GM12878 (cell line): ENCODE measurements around the gene MTRF1. TPM values are rescaled to one million over a fixed set of nuclear protein-coding genes. Genes with fewer than 3 reads are reported as not detected.

ENCODE experiments used
- ATAC-seq: fragments of 200-7000 bp; cut with Tn5 transposase; 3 replicates; pipeline ENCODE4 v1.9.1; 2020; ENCODE audit warnings: mild to moderate bottlenecking, moderate library complexity
- BruUV-seq: library from RNA; stranded (reverse); fragments of 400-500 nt; replicated peaks from 2 replicates; lab custom pipeline; 2021; lab: Mats Ljungman, UMichigan
- CTCF ChIA-PET: fragments of 300-600 bp; sonication (Branson Sonifier 250); formaldehyde crosslinking; extraction: SDS; loops from one replicate; lab custom pipeline; 2021; ENCODE audit warnings: inconsistent platforms; lab: Yijun Ruan, JAX
- POLR2A ChIA-PET: fragments of 350-600 bp; formaldehyde crosslinking; extraction: SDS; loops from one replicate; lab custom pipeline; 2021; ENCODE audit warnings: inconsistent platforms; lab: Charles Lee
- RAD21 ChIA-PET: fragments of 300-600 bp; sonication (Branson Sonifier 250); formaldehyde crosslinking; loops from one replicate; lab custom pipeline; 2023; ENCODE audit warnings: antibody characterized with exemption; ENCODE audit not compliant: unreplicated experiment; lab: Charles Lee
- SMC1A ChIA-PET: fragments of 300-600 bp; sonication (Branson Sonifier 250); formaldehyde crosslinking; loops from one replicate; lab custom pipeline; 2023; ENCODE audit not compliant: unreplicated experiment, uncharacterized antibody; lab: Charles Lee
- DNase-seq: peaks from one replicate; pipeline ENCODE4 v3.0.0-alpha.2; 2011; ENCODE audit warnings: low read depth, low spot score
- FAIRE-seq: peaks from 3 replicates; lab custom pipeline; 2011; peaks lifted over from hg19 to GRCh38; lab: Jason Lieb, UNC
- H2AFZ ChIP-seq: 2 replicates; pipeline ENCODE4 v1.6.0; 2011; ENCODE audit warnings: low read depth, low read length, control low read depth; ENCODE audit not compliant: control insufficient read depth
- H3K27ac ChIP-seq: 2 replicates; pipeline ENCODE4 v1.5.1; 2011; ENCODE audit warnings: control low read depth; ENCODE audit not compliant: control insufficient read depth, insufficient read depth
- H3K27me3 ChIP-seq, 2 experiments: replicated peaks in 1 of 2; 2 replicates each; pipeline versions ENCODE4 v1.6.0 to v1.6.1; 2011; ENCODE audit warnings: low read length in 1 of 2; ENCODE audit not compliant: control insufficient read depth in 2 of 2, insufficient read depth in 2 of 2
- H3K36me3 ChIP-seq, 2 experiments: 2 replicates each; pipeline ENCODE4 v1.5.1; 2011; ENCODE audit warnings: low read length in 1 of 2; ENCODE audit not compliant: control insufficient read depth in 2 of 2, insufficient read depth in 2 of 2
- H3K4me1 ChIP-seq: 2 replicates; pipeline ENCODE4 v1.6.1; 2011; ENCODE audit warnings: mild to moderate bottlenecking, low read length, moderate library complexity, mixed read lengths; ENCODE audit not compliant: control insufficient read depth, insufficient read depth
- H3K4me2 ChIP-seq: 2 replicates; pipeline ENCODE4 v1.6.0; 2011; ENCODE audit warnings: control low read depth; ENCODE audit not compliant: control insufficient read depth, insufficient read depth
- H3K4me3 ChIP-seq: fragments of 200-600 bp; sonication (generic); 2 replicates; pipeline ENCODE4 v1.5.1; 2016
- H3K79me2 ChIP-seq: 2 replicates; pipeline ENCODE4 v1.6.0; 2011; ENCODE audit warnings: low read length; ENCODE audit not compliant: control insufficient read depth, insufficient read depth
- H3K9ac ChIP-seq: 2 replicates; pipeline ENCODE4 v1.8.0; 2011; ENCODE audit warnings: low read length, control low read depth, mixed read lengths; ENCODE audit not compliant: control insufficient read depth, insufficient read depth
- H3K9me3 ChIP-seq: replicated peaks from 3 replicates; pipeline ENCODE4 v1.5.1; 2011; ENCODE audit warnings: mild to moderate bottlenecking, low read length; ENCODE audit not compliant: control insufficient read depth, insufficient read depth
- H4K20me1 ChIP-seq: 2 replicates; pipeline ENCODE4 v1.6.0; 2011; ENCODE audit not compliant: control insufficient read depth, insufficient read depth
- GABPA ChIP-seq: IDR thresholded peaks from 2 replicates; pipeline ENCODE4 v1.6.1; 2014; ENCODE audit warnings: antibody characterized with exemption, low read depth, mild to moderate bottlenecking, inconsistent platforms
- SIX5 ChIP-seq: IDR thresholded peaks from 2 replicates; pipeline ENCODE4 v1.6.1; 2011; ENCODE audit warnings: mild to moderate bottlenecking, low read depth, low read length, moderate library complexity; ENCODE audit not compliant: severe bottlenecking
- WGBS: methylation state at CpG from one replicate; pipeline ENCODE4 v1.1.6; 2016; ENCODE audit warnings: low lambda C conversion rate; ENCODE audit not compliant: insufficient replicate concordance, insufficient coverage; ENCODE audit errors: missing lambda C conversion rate; 5-methylcytosine and 5-hydroxymethylcytosine counted together
- in situ Hi-C: fragments of 300-500 bp; cut with MboI; formaldehyde crosslinking; loops from 9 replicates; pipeline ENCODE4 v1.14.3; 2018; ENCODE audit warnings: mixed read lengths
- intact Hi-C: fragments of 100-400 bp; cut with micrococcal nuclease; formaldehyde crosslinking; loops from one replicate; pipeline ENCODE4 v1.14.2; 2022; ENCODE audit not compliant: unreplicated experiment
- polyA plus RNA-seq, 11 experiments: library from polyadenylated mRNA; depleted of rRNA in 4 of 11; unstranded in 6 of 11; stranded (reverse) in 5 of 11; fragments of >200 nt; fragmentation: Nextera tagmentation in 4 of 11; fragmentation: Illumina TruSeq in 1 of 11; extraction: Ambion mirVana in 4 of 11; extraction: Trizol in 1 of 11; gene quantifications; 1 replicate in 1 of 11; 2 replicates in 10 of 11; pipeline versions ENCODE4 v1.2.1 to v1.2.3, GENCODE V29; 2011 to 2016; ENCODE audit warnings: inconsistent platforms in 2 of 11, missing spikeins in 2 of 11, low read depth in 1 of 11
- total RNA-seq, 4 experiments: library from RNA; depleted of rRNA in 3 of 4; stranded (reverse); fragments of >200 nt in 3 of 4; fragmentation: Illumina TruSeq in 1 of 4; extraction: Trizol in 1 of 4; gene quantifications; 2 replicates each; pipeline versions ENCODE4 v1.2.1 to v1.2.3, GENCODE V29; 2013 to 2021
- TF ChIP-seq, protein P1 (sequence below): fragments of 150-350 bp; IDR thresholded peaks from 2 replicates; pipeline ENCODE4 v1.6.1; 2016; ENCODE audit warnings: low read depth, low read length

MTRF1 gene
- total and polyA plus RNA-seq, 10 of the 15 experiments (the other 5 are each of a cell fraction or from before 2014, with no cell fraction given): 12.1 to 33.7 (median 20.6) TPM

DNA sequence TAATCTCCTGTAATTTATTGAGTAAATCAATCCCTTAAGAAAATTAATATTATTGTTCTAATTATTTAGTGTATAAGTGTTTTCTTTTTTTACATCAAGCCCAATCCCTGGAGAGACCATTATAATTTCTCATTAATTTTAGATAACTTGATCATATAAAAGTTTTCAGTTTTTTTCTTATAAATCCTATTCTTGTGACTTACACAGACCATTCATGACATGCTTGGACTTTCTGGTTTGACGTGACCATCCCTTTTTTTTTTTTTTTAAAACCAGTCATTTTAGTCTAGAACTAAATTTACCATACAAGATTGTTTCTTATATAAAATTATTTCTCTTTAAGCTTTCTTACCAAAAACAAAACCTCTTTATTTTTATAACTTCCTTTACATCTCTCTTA lies 5.4 kb upstream of the MTRF1 start:
- Histone ChIP-seq H4K20me1 (no peaks in the 10 kb centered on the region), H3K4me2 (no peak overlapping the region), H2AFZ (no peak overlapping the region), H3K4me1 (peaks cover 11% of the 10 kb centered on the region), H3K27ac (no peak overlapping the region), H3K4me3 (no peak overlapping the region), H3K79me2 (no peaks in the 10 kb centered on the region), H3K27me3 (no peaks in the 10 kb centered on the region), H3K9me3 (peaks cover 4% of the 10 kb centered on the region), H3K36me3 (no peaks in the 10 kb centered on the region), H3K9ac (no peak overlapping the region)
- FAIRE-seq (no peak), ATAC-seq (no peak), DNase-seq (no peak)
- BruUV-seq: no TSS peak
- intact Hi-C loops (no loop called here), in situ Hi-C loops (no loop called here)
- SMC1A ChIA-PET: interaction anchor here (2.8 kb wide), 1 partner anchor 9 kb away, joined by 12 read pairs; no protein-coding TSS in a partner anchor
- WGBS: 43% methylated on average over 1 of the region's 1 CpG
- RAD21 ChIA-PET: no interaction called here
- CTCF ChIA-PET: no interaction called here
- TF ChIP-seq SIX5 (no peak), GABPA (no peak)
- TF ChIP-seq, protein P1, sequence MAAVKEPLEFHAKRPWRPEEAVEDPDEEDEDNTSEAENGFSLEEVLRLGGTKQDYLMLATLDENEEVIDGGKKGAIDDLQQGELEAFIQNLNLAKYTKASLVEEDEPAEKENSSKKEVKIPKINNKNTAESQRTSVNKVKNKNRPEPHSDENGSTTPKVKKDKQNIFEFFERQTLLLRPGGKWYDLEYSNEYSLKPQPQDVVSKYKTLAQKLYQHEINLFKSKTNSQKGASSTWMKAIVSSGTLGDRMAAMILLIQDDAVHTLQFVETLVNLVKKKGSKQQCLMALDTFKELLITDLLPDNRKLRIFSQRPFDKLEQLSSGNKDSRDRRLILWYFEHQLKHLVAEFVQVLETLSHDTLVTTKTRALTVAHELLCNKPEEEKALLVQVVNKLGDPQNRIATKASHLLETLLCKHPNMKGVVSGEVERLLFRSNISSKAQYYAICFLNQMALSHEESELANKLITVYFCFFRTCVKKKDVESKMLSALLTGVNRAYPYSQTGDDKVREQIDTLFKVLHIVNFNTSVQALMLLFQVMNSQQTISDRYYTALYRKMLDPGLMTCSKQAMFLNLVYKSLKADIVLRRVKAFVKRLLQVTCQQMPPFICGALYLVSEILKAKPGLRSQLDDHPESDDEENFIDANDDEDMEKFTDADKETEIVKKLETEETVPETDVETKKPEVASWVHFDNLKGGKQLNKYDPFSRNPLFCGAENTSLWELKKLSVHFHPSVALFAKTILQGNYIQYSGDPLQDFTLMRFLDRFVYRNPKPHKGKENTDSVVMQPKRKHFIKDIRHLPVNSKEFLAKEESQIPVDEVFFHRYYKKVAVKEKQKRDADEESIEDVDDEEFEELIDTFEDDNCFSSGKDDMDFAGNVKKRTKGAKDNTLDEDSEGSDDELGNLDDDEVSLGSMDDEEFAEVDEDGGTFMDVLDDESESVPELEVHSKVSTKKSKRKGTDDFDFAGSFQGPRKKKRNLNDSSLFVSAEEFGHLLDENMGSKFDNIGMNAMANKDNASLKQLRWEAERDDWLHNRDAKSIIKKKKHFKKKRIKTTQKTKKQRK: 0 out of 2 replicates have a peak, but pooled peaks have one; percentile 48
- POLR2A ChIA-PET: interaction anchor here (0.6 kb wide), 2 partner anchors 9 to 1614 kb away, joined by 3 to 4 read pairs; no protein-coding TSS in a partner anchor
